ENCODE results near the gene FRMPD1. TPM values are rescaled to one million over a fixed set of nuclear protein-coding genes. Genes with fewer than 3 reads are reported as not detected.

FRMPD1 gene
- total and polyA plus RNA-seq, 12 donors: 0.07 to 0.78 (median 0.18) TPM; not detected in 4

- Histone ChIP-seq H3K27me3 (no peaks in the 10 kb centered on the region), H3K4me1 (replicated peaks in 1 of 2) (peaks cover 0 to 4% of the 10 kb centered on the region in 2 donors), H3K27ac (no peak overlapping the region), H3K9me3 (replicated peaks in 1 of 3) (no peaks in the 10 kb centered on the region), H3K36me3 (replicated peaks in 1 of 2) (no peaks in the 10 kb centered on the region), H3K4me3 (no peak overlapping the region)
- WGBS, 4 donors: 84 to 100% (median 91%) methylated on average over 2 to 8 of the region's 8 CpGs
- intact Hi-C loops (cut with DNase I): loop anchor here in 1 of 2 donors (5.0 kb wide), 1 partner anchor 656 kb away; no protein-coding TSS in a partner anchor
- TF ChIP-seq CTCF (IDR thresholded peaks at IDR 0.05) (no peak), POLR2A (IDR thresholded peaks at IDR 0.05) (no peak)
- no peak for DNase-seq
Observed at GRCh38 chr9:37745970-37746369, 95.2 kb downstream of the FRMPD1 start.

GRCh38 chr9:37746448-37747270 is 95.9 kb downstream of the FRMPD1 start:
- intact Hi-C loops (cut with DNase I): loop anchor here in 1 of 2 donors (5.0 kb wide), 1 partner anchor 656 kb away; no protein-coding TSS in a partner anchor
- H3K27me3 ChIP-seq: no peaks in the 10 kb centered on the region
- H3K9me3 ChIP-seq (replicated peaks in 1 of 3): no peaks in the 10 kb centered on the region
- WGBS, 4 donors: 71 to 77% (median 77%) methylated on average over 10 to 24 of the region's 24 CpGs
- peak overlapping the region in 2 of 5 donors; percentile 13 to 41 for H3K27ac ChIP-seq
- H3K4me1 ChIP-seq (replicated peaks in 1 of 2): peaks cover 0 to 4% of the 10 kb centered on the region in 2 donors
- no peaks in the 10 kb centered on the region for H3K36me3 ChIP-seq (replicated peaks in 1 of 2)
- no peak for TF ChIP-seq CTCF (IDR thresholded peaks at IDR 0.05)
- no peak for TF ChIP-seq POLR2A (IDR thresholded peaks at IDR 0.05)
- H3K4me3 ChIP-seq: no peak overlapping the region
- DNase-seq: peak in 2 of 7 donors; percentile 19 to 43

GRCh38 chr9:37747271-37747753 is 96.6 kb downstream of the FRMPD1 start:
- Histone ChIP-seq H3K27ac (peak overlapping the region in 1 of 5 donors; percentile 41), H3K27me3 (no peaks in the 10 kb centered on the region), H3K4me3 (no peak overlapping the region), H3K9me3 (replicated peaks in 1 of 3) (no peaks in the 10 kb centered on the region), H3K4me1 (replicated peaks in 1 of 2) (peaks cover 0 to 4% of the 10 kb centered on the region in 2 donors), H3K36me3 (replicated peaks in 1 of 2) (no peaks in the 10 kb centered on the region)
- DNase-seq: peak; percentile 65 to 84 (median 75)
- TF ChIP-seq POLR2A (IDR thresholded peaks at IDR 0.05) (no peak), CTCF (IDR thresholded peaks at IDR 0.05) (peak; percentile 73 to 94 (median 85))
- WGBS, 4 donors: 21 to 31% (median 29%) methylated on average over 3 of the region's 3 CpGs
- intact Hi-C loops (cut with DNase I): loop anchor here in 1 of 2 donors (5.0 kb wide), 1 partner anchor 655 kb away; no protein-coding TSS in a partner anchor

- no peak overlapping the region for H3K27ac ChIP-seq
- WGBS, 4 donors: 65 to 79% (median 71%) methylated on average over 5 of the region's 5 CpGs
- intact Hi-C loops (cut with DNase I): loop anchor here in 1 of 2 donors (5.0 kb wide), 1 partner anchor 653 kb away; no protein-coding TSS in a partner anchor
- no peaks in the 10 kb centered on the region for H3K36me3 ChIP-seq (replicated peaks in 1 of 2)
- H3K9me3 ChIP-seq (replicated peaks in 1 of 3): no peaks in the 10 kb centered on the region
- TF ChIP-seq CTCF (IDR thresholded peaks at IDR 0.05): no peak
- no peak for TF ChIP-seq POLR2A (IDR thresholded peaks at IDR 0.05)
- peaks cover under 1 to 5% of the 10 kb centered on the region in 2 donors for H3K4me1 ChIP-seq (replicated peaks in 1 of 2)
- no peaks in the 10 kb centered on the region for H3K27me3 ChIP-seq
- no peak overlapping the region for H3K4me3 ChIP-seq
- no peak for DNase-seq
Observed at GRCh38 chr9:37749129-37749528, 98.4 kb downstream of the FRMPD1 start.

Measured in adrenal gland (tissue), 12 donors.